WERI-Rb-1 (cell line): ENCODE results near the gene NCOR2.

Experiments
- DNase-seq: peaks from one replicate; pipeline ENCODE4 v3.0.0-alpha.2; 2020
- H3K27ac ChIP-seq: fragments of 250-450 bp; sonication (Bioruptor Pico); 2 replicates; pipeline ENCODE4 v1.5.1; 2020; ENCODE audit warnings: mild to moderate bottlenecking, moderate library complexity
- H3K27me3 ChIP-seq: fragments of 250-450 bp; sonication (Bioruptor Pico); 2 replicates; pipeline ENCODE4 v1.5.1; 2021; ENCODE audit warnings: mild to moderate bottlenecking, low read depth, moderate library complexity; ENCODE audit not compliant: insufficient read depth, severe bottlenecking
- H3K36me3 ChIP-seq: fragments of 250-450 bp; sonication (Bioruptor Pico); 2 replicates; pipeline ENCODE4 v1.5.1; 2020; ENCODE audit warnings: mild to moderate bottlenecking, moderate library complexity
- H3K4me3 ChIP-seq: 2 replicates; pipeline ENCODE4 v1.5.1; 2011; ENCODE audit warnings: low read depth, mild to moderate bottlenecking, control low read depth, low read length
- H3K9me3 ChIP-seq: fragments of 250-450 bp; sonication (Bioruptor Pico); 2 replicates; pipeline ENCODE4 v1.5.1; 2021; ENCODE audit warnings: mild to moderate bottlenecking, moderate library complexity; ENCODE audit not compliant: severe bottlenecking
- CTCF ChIP-seq: IDR thresholded peaks from 2 replicates; pipeline ENCODE4 v1.5.1; 2011; ENCODE audit warnings: low read depth, mild to moderate bottlenecking, control low read depth, inconsistent platforms, low read length

The NCOR2 gene

GRCh38 chr12:124527861-124528561, 39.4 kb downstream of the NCOR2 start:
- Histone ChIP-seq H3K27me3 (no peaks in the 10 kb centered on the region), H3K4me3 (no peak overlapping the region), H3K27ac (peak overlapping the region; percentile 80), H3K36me3 (peaks cover 27% of the 10 kb centered on the region), H3K9me3 (no peaks in the 10 kb centered on the region)
- peak; percentile 65 for TF ChIP-seq CTCF
- DNase-seq, result peak; percentile 84

GRCh38 chr12:124525927-124526692, 41.3 kb downstream of the NCOR2 start:
- H3K27ac ChIP-seq, result peak overlapping the region; percentile 80

GRCh38 chr12:124525455-124525854, 42.0 kb downstream of the NCOR2 start:
- no peak for TF ChIP-seq CTCF
- Histone ChIP-seq H3K4me3 (no peak overlapping the region), H3K27ac (peak overlapping the region; percentile 19), H3K36me3 (peaks cover 35% of the 10 kb centered on the region), H3K9me3 (no peaks in the 10 kb centered on the region), H3K27me3 (no peaks in the 10 kb centered on the region)
- DNase-seq, result no peak

More at GRCh38 chr12:124525927-124526692, 41.3 kb downstream of the NCOR2 start:
- peaks cover 37% of the 10 kb centered on the region for H3K36me3 ChIP-seq
- no peak for DNase-seq
- no peak for TF ChIP-seq CTCF
- no peaks in the 10 kb centered on the region for H3K27me3 ChIP-seq
- no peak overlapping the region for H3K4me3 ChIP-seq
- no peaks in the 10 kb centered on the region for H3K9me3 ChIP-seq

GRCh38 chr12:124524231-124524925, 43.0 kb downstream of the NCOR2 start:
- no peak for DNase-seq
- H3K4me3 ChIP-seq, result no peak overlapping the region
- no peak for TF ChIP-seq CTCF
- H3K36me3 ChIP-seq, result peaks cover 27% of the 10 kb centered on the region
- H3K9me3 ChIP-seq, result no peaks in the 10 kb centered on the region
- H3K27ac ChIP-seq, result no peak overlapping the region
- no peaks in the 10 kb centered on the region for H3K27me3 ChIP-seq

GRCh38 chr12:124523071-124523470, 44.3 kb downstream of the NCOR2 start:
- Histone ChIP-seq H3K9me3 (no peaks in the 10 kb centered on the region), H3K27me3 (no peaks in the 10 kb centered on the region), H3K27ac (no peak overlapping the region), H3K36me3 (peaks cover 31% of the 10 kb centered on the region), H3K4me3 (no peak overlapping the region)
- no peak for TF ChIP-seq CTCF
- no peak for DNase-seq
